OCI-LY3 (cell line): Measurements from ENCODE around the gene EGFL7.

ENCODE experiments used
- H2AFZ ChIP-seq: fragments of 200-600, 300-600 bp; shearing (Covaris generic); 2 replicates; pipeline ENCODE4 v1.6.0; 2014; ENCODE audit warnings: antibody characterized with exemption, low read depth, low read length
- H3K27ac ChIP-seq: fragments of 200-600, 300-600 bp; sonication (generic); 2 replicates; pipeline ENCODE4 v1.5.1; 2014; ENCODE audit warnings: mild to moderate bottlenecking, low read length, moderate library complexity, mixed read lengths
- H3K27me3 ChIP-seq: fragments of 200-600, 300-600 bp; sonication (generic); 2 replicates; pipeline ENCODE4 v1.6.1; 2014; ENCODE audit warnings: low read depth, low read length, mixed read lengths
- H3K36me3 ChIP-seq: fragments of 200-600, 300-600 bp; sonication (generic); replicated peaks from 2 replicates; pipeline ENCODE3; 2014; ENCODE audit warnings: low read depth, low read length, mixed read lengths
- H3K4me1 ChIP-seq: fragments of 300-600, 200-600 bp; sonication (generic); 2 replicates; pipeline ENCODE4 v1.6.1; 2014; ENCODE audit warnings: low read length, mixed read lengths
- H3K4me2 ChIP-seq: fragments of 200-600, 300-600 bp; sonication (generic); 2 replicates; pipeline ENCODE4 v1.6.1; 2014; ENCODE audit warnings: low read length, mixed read lengths
- H3K4me3 ChIP-seq: fragments of 300-600, 200-600 bp; sonication (generic); 2 replicates; pipeline ENCODE4 v1.5.1; 2014; ENCODE audit warnings: antibody characterized with exemption, mild to moderate bottlenecking, low read length, moderate library complexity
- H3K79me2 ChIP-seq: fragments of 300-600, 200-600 bp; shearing (Covaris generic); 2 replicates; pipeline ENCODE4 v1.6.1; 2014; ENCODE audit warnings: mild to moderate bottlenecking, low read length, mixed read lengths
- H3K9ac ChIP-seq: fragments of 300-600, 200-600 bp; shearing (Covaris generic); 2 replicates; pipeline ENCODE4 v1.6.0; 2014; ENCODE audit warnings: mild to moderate bottlenecking, low read length, moderate library complexity
- H3K9me3 ChIP-seq: fragments of 200-600, 300-600 bp; shearing (Covaris generic); 2 replicates; pipeline ENCODE4 v1.6.1; 2014; ENCODE audit warnings: low read length, mixed read lengths; ENCODE audit not compliant: insufficient read depth
- H4K20me1 ChIP-seq: fragments of 200-600, 300-600 bp; sonication (generic); 2 replicates; pipeline ENCODE4 v1.6.1; 2016; ENCODE audit warnings: low read length, mixed read lengths; ENCODE audit not compliant: insufficient read depth
- CTCF ChIP-seq: fragments of 200-600, 300-600 bp; sonication (generic); IDR thresholded peaks from 2 replicates; pipeline ENCODE4 v1.5.1; 2014; ENCODE audit warnings: antibody characterized with exemption, low read length, low read depth
- EZH2phosphoT487 ChIP-seq: fragments of 200-600 bp; shearing (Covaris generic); IDR thresholded peaks from 2 replicates; pipeline ENCODE4 v1.6.1; 2018; ENCODE audit warnings: antibody characterized with exemption, mixed run types, low read depth

The EGFL7 gene

GRCh38 chr9:136646827-136647711, 15.6 kb upstream of the EGFL7 start:
- TF ChIP-seq CTCF (no peak), EZH2phosphoT487 (no peak)
- H3K36me3 ChIP-seq: no peaks in the 10 kb centered on the region
- H3K4me3 ChIP-seq: no peak overlapping the region
- H3K79me2 ChIP-seq: no peaks in the 10 kb centered on the region
- peaks cover 10% of the 10 kb centered on the region for H3K4me1 ChIP-seq
- H2AFZ ChIP-seq: no peak overlapping the region
- peaks cover 17% of the 10 kb centered on the region for H3K27me3 ChIP-seq
- no peaks in the 10 kb centered on the region for H4K20me1 ChIP-seq
- no peak overlapping the region for H3K4me2 ChIP-seq
- H3K9me3 ChIP-seq: no peaks in the 10 kb centered on the region
- H3K9ac ChIP-seq: no peak overlapping the region
- H3K27ac ChIP-seq: no peak overlapping the region

GRCh38 chr9:136648751-136649150, 14.0 kb upstream of the EGFL7 start:
- no peaks in the 10 kb centered on the region for H3K9me3 ChIP-seq
- H3K36me3 ChIP-seq: no peaks in the 10 kb centered on the region
- peaks cover 5% of the 10 kb centered on the region for H3K27me3 ChIP-seq
- no peak overlapping the region for H2AFZ ChIP-seq
- H3K4me3 ChIP-seq: no peak overlapping the region
- peaks cover 10% of the 10 kb centered on the region for H3K4me1 ChIP-seq
- TF ChIP-seq CTCF (no peak), EZH2phosphoT487 (no peak)
- no peak overlapping the region for H3K9ac ChIP-seq
- no peaks in the 10 kb centered on the region for H4K20me1 ChIP-seq
- H3K27ac ChIP-seq: no peak overlapping the region
- no peaks in the 10 kb centered on the region for H3K79me2 ChIP-seq
- no peak overlapping the region for H3K4me2 ChIP-seq

- Histone ChIP-seq H3K4me3 (no peak overlapping the region), H3K4me1 (no peaks in the 10 kb centered on the region), H3K27me3 (no peaks in the 10 kb centered on the region), H3K36me3 (no peaks in the 10 kb centered on the region), H3K79me2 (no peaks in the 10 kb centered on the region), H2AFZ (no peak overlapping the region), H3K4me2 (no peak overlapping the region), H3K9me3 (no peaks in the 10 kb centered on the region), H3K27ac (no peak overlapping the region), H4K20me1 (no peaks in the 10 kb centered on the region), H3K9ac (no peak overlapping the region)
- TF ChIP-seq CTCF (no peak), EZH2phosphoT487 (no peak)
Measured at GRCh38 chr9:136650021-136650420, 12.7 kb upstream of the EGFL7 start.

GRCh38 chr9:136650648-136651047, 12.1 kb upstream of the EGFL7 start:
- Histone ChIP-seq H3K9ac (no peak overlapping the region), H3K4me3 (no peak overlapping the region), H3K27ac (no peak overlapping the region), H3K27me3 (no peaks in the 10 kb centered on the region), H3K9me3 (no peaks in the 10 kb centered on the region), H3K4me2 (no peak overlapping the region), H3K79me2 (no peaks in the 10 kb centered on the region), H2AFZ (no peak overlapping the region), H4K20me1 (no peaks in the 10 kb centered on the region), H3K4me1 (peaks cover 2% of the 10 kb centered on the region; the same call in 1 of the 2 replicates), H3K36me3 (no peaks in the 10 kb centered on the region)
- TF ChIP-seq EZH2phosphoT487: no peak
- no peak for TF ChIP-seq CTCF
